ENCODE results near the gene PYDC1.
"Not testable (repeated sequence)": the region's sequence is repeated elsewhere in the genome, so short reads cannot be mapped to it uniquely, and the experiment has no call there.

Gene PYDC1

GRCh38 chr16:31216422-31217135 lies at the start of gene PYDC1:
PYDC1 (minus strand) TSS chr16:31217135; CDS start chr16:31217028, 107 bp downstream.
- DNase-seq (ENCODE audit: low read depth), result no peak

GRCh38 chr16:31265329-31266245 lies 48.7 kb upstream of the PYDC1 start:
- no peak for DNase-seq (ENCODE audit: low read depth)

GRCh38 chr16:31262084-31262483 lies 45.1 kb upstream of the PYDC1 start:
- no peak for DNase-seq (ENCODE audit: low read depth)

- DNase-seq (ENCODE audit: low read depth), result no peak
These were observed 43.4 kb upstream of the PYDC1 start for GRCh38 chr16:31260136-31260931.

- DNase-seq (ENCODE audit: low read depth), result no peak
These were observed 41.4 kb upstream of the PYDC1 start for GRCh38 chr16:31258366-31258765.

- DNase-seq (ENCODE audit: low read depth), result no peak
These were observed 39.5 kb upstream of the PYDC1 start for GRCh38 chr16:31256466-31256865.

- DNase-seq (ENCODE audit: low read depth), result no peak
These were observed 36.7 kb upstream of the PYDC1 start for GRCh38 chr16:31253642-31254045.

- no peak for DNase-seq (ENCODE audit: low read depth)
These were observed 34.5 kb upstream of the PYDC1 start for GRCh38 chr16:31251435-31251834.

GRCh38 chr16:31250782-31251384 lies 33.9 kb upstream of the PYDC1 start:
- DNase-seq (ENCODE audit: low read depth), result no peak

- no peak for DNase-seq (ENCODE audit: low read depth)
These were observed 31.4 kb upstream of the PYDC1 start for GRCh38 chr16:31248344-31248743.

- no peak for DNase-seq (ENCODE audit: low read depth)
These were observed 29.4 kb upstream of the PYDC1 start for GRCh38 chr16:31246296-31246695.

- not testable (repeated sequence) for DNase-seq (ENCODE audit: low read depth)
These were observed 28.7 kb upstream of the PYDC1 start for GRCh38 chr16:31245598-31245997.

- no peak for DNase-seq (ENCODE audit: low read depth)
These were observed 27.1 kb upstream of the PYDC1 start for GRCh38 chr16:31243734-31244670.

- no peak for DNase-seq (ENCODE audit: low read depth)
These were observed 25.3 kb upstream of the PYDC1 start for GRCh38 chr16:31242206-31242605.

- DNase-seq (ENCODE audit: low read depth), result no peak
These were observed 21.1 kb upstream of the PYDC1 start for GRCh38 chr16:31238041-31238440.

- DNase-seq (ENCODE audit: low read depth), result no peak
These were observed 12.6 kb upstream of the PYDC1 start for GRCh38 chr16:31229501-31229900.

- DNase-seq (ENCODE audit: low read depth), result no peak
These were observed 11.3 kb upstream of the PYDC1 start for GRCh38 chr16:31228206-31228605.

GRCh38 chr16:31225193-31225592 lies 8.3 kb upstream of the PYDC1 start:
- no peak for DNase-seq (ENCODE audit: low read depth)

- DNase-seq (ENCODE audit: low read depth), result no peak
These were observed 7.4 kb upstream of the PYDC1 start for GRCh38 chr16:31224092-31224955.

- DNase-seq (ENCODE audit: low read depth), result no peak
These were observed 6.1 kb upstream of the PYDC1 start for GRCh38 chr16:31223044-31223443.

All from amniotic epithelial cell (primary cell).